Liver (tissue), 3 donors: Measurements from ENCODE around the gene REXO1.

ENCODE experiments used
- CTCF ChIP-seq: fragments of 150-350 bp; IDR thresholded peaks from 2 replicates; pipeline ENCODE4 v1.5.1; 2017; ENCODE audit warnings: improper control_type of control experiment, low read depth, low read length; ENCODE audit not compliant: missing input control
- NR2F2 ChIP-seq: IDR thresholded peaks from 2 replicates; pipeline ENCODE4 v1.6.1; 2016; ENCODE audit warnings: antibody characterized with exemption
- RAD21 ChIP-seq, 2 donors: IDR thresholded peaks; 2 replicates each; pipeline ENCODE4 v1.6.1; 2016; ENCODE audit warnings: antibody characterized with exemption in 2 of 2, mild to moderate bottlenecking in 2 of 2
- REST ChIP-seq: IDR thresholded peaks from 2 replicates; pipeline ENCODE4 v1.6.1; 2016; ENCODE audit warnings: antibody characterized with exemption, mild to moderate bottlenecking
- SP1 ChIP-seq: IDR thresholded peaks from 2 replicates; pipeline ENCODE4 v1.6.1; 2018; ENCODE audit warnings: antibody characterized with exemption, mild to moderate bottlenecking
- YY1 ChIP-seq: IDR thresholded peaks from 2 replicates; pipeline ENCODE4 v1.6.1; 2016; ENCODE audit warnings: antibody characterized with exemption, mild to moderate bottlenecking
- TF ChIP-seq, protein P1 (sequence below): IDR thresholded peaks from 2 replicates; pipeline ENCODE4 v1.6.1; 2016; ENCODE audit warnings: antibody characterized with exemption
- TF ChIP-seq, protein P2 (sequence below): IDR thresholded peaks from 2 replicates; pipeline ENCODE4 v1.6.1; 2016; ENCODE audit warnings: antibody characterized with exemption
- donor health status: healthy.
- donor health status: healthy.

DNA sequence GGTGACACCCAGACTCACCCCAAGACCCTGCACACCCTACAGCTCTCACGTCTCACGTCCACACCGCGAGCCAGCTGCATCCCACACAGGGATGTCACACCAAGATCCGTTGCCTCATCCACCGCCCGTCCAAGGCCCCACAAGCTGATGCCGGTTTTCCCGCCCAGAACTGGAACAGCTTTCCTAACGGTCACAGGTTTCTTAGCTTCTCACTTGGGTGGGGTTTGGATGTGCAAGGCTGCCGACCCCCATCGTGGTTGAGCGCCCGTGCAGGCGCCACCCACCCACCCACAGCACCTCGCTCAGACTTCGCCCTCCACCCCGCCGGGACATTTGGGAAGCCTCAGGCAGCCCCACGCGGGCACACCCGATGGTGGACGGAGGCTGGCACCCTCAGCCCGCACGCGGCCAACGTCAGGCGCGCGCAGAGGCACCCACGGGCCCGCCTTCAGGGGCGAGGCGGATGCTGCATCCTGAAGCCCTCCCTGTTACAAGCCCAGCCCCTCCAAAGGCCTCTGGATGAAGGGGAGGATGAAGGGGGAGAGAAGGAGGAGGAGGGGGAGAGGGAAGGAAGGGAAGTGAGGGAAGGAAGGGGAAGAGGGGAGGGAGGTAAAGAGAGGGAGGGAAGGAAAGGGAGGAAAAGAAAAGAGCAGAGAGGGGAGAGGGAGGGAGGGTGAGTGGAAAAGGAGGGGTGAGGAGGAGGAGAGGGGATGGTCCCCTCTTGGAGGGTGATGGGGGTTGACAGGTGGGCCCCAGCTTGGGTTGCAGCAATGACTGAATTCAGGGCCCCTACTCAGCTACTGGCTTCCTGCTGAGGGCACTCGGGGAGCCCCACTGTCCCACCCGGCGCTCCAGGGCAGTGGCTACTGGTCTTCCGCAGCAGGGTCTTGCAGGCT, 82.1 kb downstream of the REXO1 start:
- TF ChIP-seq CTCF (no peak), RAD21 (IDR thresholded peaks at IDR 0.05) (no peak), SP1 (no peak), YY1 (no peak), NR2F2 (no peak), REST (no peak)
- TF ChIP-seq, protein P1, sequence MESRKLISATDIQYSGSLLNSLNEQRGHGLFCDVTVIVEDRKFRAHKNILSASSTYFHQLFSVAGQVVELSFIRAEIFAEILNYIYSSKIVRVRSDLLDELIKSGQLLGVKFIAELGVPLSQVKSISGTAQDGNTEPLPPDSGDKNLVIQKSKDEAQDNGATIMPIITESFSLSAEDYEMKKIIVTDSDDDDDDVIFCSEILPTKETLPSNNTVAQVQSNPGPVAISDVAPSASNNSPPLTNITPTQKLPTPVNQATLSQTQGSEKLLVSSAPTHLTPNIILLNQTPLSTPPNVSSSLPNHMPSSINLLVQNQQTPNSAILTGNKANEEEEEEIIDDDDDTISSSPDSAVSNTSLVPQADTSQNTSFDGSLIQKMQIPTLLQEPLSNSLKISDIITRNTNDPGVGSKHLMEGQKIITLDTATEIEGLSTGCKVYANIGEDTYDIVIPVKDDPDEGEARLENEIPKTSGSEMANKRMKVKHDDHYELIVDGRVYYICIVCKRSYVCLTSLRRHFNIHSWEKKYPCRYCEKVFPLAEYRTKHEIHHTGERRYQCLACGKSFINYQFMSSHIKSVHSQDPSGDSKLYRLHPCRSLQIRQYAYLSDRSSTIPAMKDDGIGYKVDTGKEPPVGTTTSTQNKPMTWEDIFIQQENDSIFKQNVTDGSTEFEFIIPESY, result no peak
- TF ChIP-seq, protein P2, sequence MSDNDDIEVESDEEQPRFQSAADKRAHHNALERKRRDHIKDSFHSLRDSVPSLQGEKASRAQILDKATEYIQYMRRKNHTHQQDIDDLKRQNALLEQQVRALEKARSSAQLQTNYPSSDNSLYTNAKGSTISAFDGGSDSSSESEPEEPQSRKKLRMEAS, result no peak
